MM.1S (cell line): ENCODE measurements around the gene PLBD1.

Experiments
- DNase-seq: peaks from one replicate; pipeline ENCODE4 v3.0.0-alpha.2; 2015
- H2AFZ ChIP-seq: fragments of 300-600 bp; sonication (generic); 2 replicates; pipeline ENCODE4 v1.6.0; 2016; ENCODE audit warnings: antibody characterized with exemption, low read length
- H3F3A ChIP-seq: fragments of 300-600 bp; sonication (generic); 2 replicates; pipeline ENCODE4 v1.6.1; 2016; ENCODE audit warnings: mild to moderate bottlenecking, antibody characterized with exemption, low read length, moderate library complexity, mixed read lengths; ENCODE audit not compliant: insufficient read depth
- H3K27ac ChIP-seq: fragments of 300-600 bp; sonication (generic); 2 replicates; pipeline ENCODE4 v1.5.1; 2016; ENCODE audit warnings: mild to moderate bottlenecking, low read length
- H3K27me3 ChIP-seq: fragments of 300-600 bp; sonication (generic); replicated peaks from 2 replicates; pipeline ENCODE4 v1.6.0; 2016; ENCODE audit warnings: low read length; ENCODE audit not compliant: insufficient read depth
- H3K36me3 ChIP-seq: fragments of 300-600 bp; sonication (generic); replicated peaks from 2 replicates; pipeline ENCODE4 v1.6.1; 2016; ENCODE audit warnings: mild to moderate bottlenecking, low read length, mixed read lengths; ENCODE audit not compliant: insufficient read depth
- H3K4me1 ChIP-seq: fragments of 300-600 bp; sonication (generic); 2 replicates; pipeline ENCODE4 v1.6.1; 2016; ENCODE audit warnings: low read length, mixed read lengths
- H3K4me2 ChIP-seq: fragments of 300-600 bp; sonication (generic); 2 replicates; pipeline ENCODE4 v1.6.0; 2016; ENCODE audit warnings: low read depth, low read length
- H3K4me3 ChIP-seq: fragments of 300-600 bp; sonication (generic); 2 replicates; pipeline ENCODE4 v1.5.1; 2016; ENCODE audit warnings: low read length, mixed read lengths
- H3K79me2 ChIP-seq: fragments of 300-600 bp; sonication (generic); 2 replicates; pipeline ENCODE4 v1.6.1; 2016; ENCODE audit warnings: mixed run types, low read length, mixed read lengths
- H3K9ac ChIP-seq: fragments of 300-600 bp; sonication (generic); 2 replicates; pipeline ENCODE4 v1.6.1; 2016; ENCODE audit warnings: low read length, mixed read lengths
- H3K9me2 ChIP-seq: fragments of 300-600 bp; sonication (generic); replicated peaks from 2 replicates; pipeline ENCODE4 v1.6.1; 2016; ENCODE audit warnings: mild to moderate bottlenecking, low read length, mixed read lengths; ENCODE audit not compliant: insufficient read depth
- H3K9me3 ChIP-seq: fragments of 300-600 bp; sonication (generic); replicated peaks from 2 replicates; pipeline ENCODE4 v1.6.1; 2016; ENCODE audit warnings: mild to moderate bottlenecking, low read length, mixed read lengths; ENCODE audit not compliant: insufficient read depth
- H4K20me1 ChIP-seq: fragments of 300-600 bp; sonication (generic); 2 replicates; pipeline ENCODE4 v1.6.1; 2016; ENCODE audit warnings: mild to moderate bottlenecking, low read length, moderate library complexity, mixed read lengths; ENCODE audit not compliant: insufficient read depth
- CTCF ChIP-seq: fragments of 300-600 bp; sonication (generic); IDR thresholded peaks from 2 replicates; pipeline ENCODE4 v1.5.1; 2016; ENCODE audit warnings: antibody characterized with exemption, low read length, mixed read lengths
- EZH2 ChIP-seq: fragments of 300-600 bp; sonication (generic); optimal IDR thresholded peaks from 2 replicates; pipeline ENCODE3; 2017; ENCODE audit warnings: low read depth, mild to moderate bottlenecking, antibody characterized with exemption, low read length, mixed read lengths
- EZH2phosphoT487 ChIP-seq: fragments of 300-600 bp; sonication (generic); IDR thresholded peaks from 2 replicates; pipeline ENCODE4 v1.6.1; 2018; ENCODE audit warnings: antibody characterized with exemption, low read length

The PLBD1 gene

GRCh38 chr12:14607568-14607967 lies 39.9 kb upstream of the PLBD1 start:
- Histone ChIP-seq H4K20me1 (no peaks in the 10 kb centered on the region), H3K79me2 (no peaks in the 10 kb centered on the region), H3K27ac (no peak overlapping the region), H3K36me3 (no peaks in the 10 kb centered on the region), H2AFZ (no peak overlapping the region), H3K27me3 (no peaks in the 10 kb centered on the region), H3K9me2 (no peaks in the 10 kb centered on the region), H3K9ac (no peak overlapping the region), H3K9me3 (peaks cover 3% of the 10 kb centered on the region; the same call in 1 of the 2 replicates), H3K4me2 (no peak overlapping the region), H3F3A (no peaks in the 10 kb centered on the region), H3K4me1 (no peaks in the 10 kb centered on the region), H3K4me3 (no peak overlapping the region)
- TF ChIP-seq EZH2phosphoT487 (no peak), CTCF (no peak), EZH2 (no peak)
- DNase-seq: no peak

- Histone ChIP-seq H3K4me1 (no peaks in the 10 kb centered on the region), H2AFZ (no peak overlapping the region), H3K9me2 (no peaks in the 10 kb centered on the region), H4K20me1 (no peaks in the 10 kb centered on the region), H3K4me2 (no peak overlapping the region), H3F3A (no peaks in the 10 kb centered on the region), H3K79me2 (no peaks in the 10 kb centered on the region), H3K4me3 (no peak overlapping the region), H3K27me3 (no peaks in the 10 kb centered on the region), H3K9ac (no peak overlapping the region), H3K36me3 (no peaks in the 10 kb centered on the region), H3K9me3 (peaks cover 3% of the 10 kb centered on the region; the same call in 1 of the 2 replicates), H3K27ac (no peak overlapping the region)
- no peak for TF ChIP-seq EZH2phosphoT487
- no peak for DNase-seq
Measured at GRCh38 chr12:14605401-14605989, 37.8 kb upstream of the PLBD1 start.

- Histone ChIP-seq H4K20me1 (no peaks in the 10 kb centered on the region), H3K27ac (no peak overlapping the region), H3K4me1 (no peaks in the 10 kb centered on the region), H3F3A (no peaks in the 10 kb centered on the region), H3K9me2 (no peaks in the 10 kb centered on the region), H3K9ac (no peak overlapping the region), H3K4me3 (no peak overlapping the region), H3K79me2 (no peaks in the 10 kb centered on the region), H3K36me3 (no peaks in the 10 kb centered on the region), H3K4me2 (no peak overlapping the region), H2AFZ (no peak overlapping the region), H3K27me3 (no peaks in the 10 kb centered on the region), H3K9me3 (peaks cover 3% of the 10 kb centered on the region; the same call in 1 of the 2 replicates)
- DNase-seq: no peak
- TF ChIP-seq EZH2phosphoT487 (no peak), CTCF (no peak), EZH2 (no peak)
Measured at GRCh38 chr12:14601692-14602478, 34.2 kb upstream of the PLBD1 start.

GRCh38 chr12:14597480-14597879 lies 29.8 kb upstream of the PLBD1 start:
- TF ChIP-seq EZH2phosphoT487: no peak
- no peak for TF ChIP-seq EZH2
- TF ChIP-seq CTCF: no peak
- H3K27me3 ChIP-seq: no peaks in the 10 kb centered on the region
- H3K27ac ChIP-seq: no peak overlapping the region
- H3K9me3 ChIP-seq: no peaks in the 10 kb centered on the region
- no peak overlapping the region for H3K4me2 ChIP-seq
- H3K9me2 ChIP-seq: no peaks in the 10 kb centered on the region
- no peak for DNase-seq
- no peak overlapping the region for H2AFZ ChIP-seq
- H3F3A ChIP-seq: no peaks in the 10 kb centered on the region
- no peaks in the 10 kb centered on the region for H4K20me1 ChIP-seq
- no peaks in the 10 kb centered on the region for H3K4me1 ChIP-seq
- no peaks in the 10 kb centered on the region for H3K36me3 ChIP-seq
- H3K79me2 ChIP-seq: no peaks in the 10 kb centered on the region
- no peak overlapping the region for H3K4me3 ChIP-seq
- H3K9ac ChIP-seq: no peak overlapping the region
